Mucosa of rectum (tissue), 2 donors: ENCODE results near the gene ZNF629.

Experiments
- H3K27ac ChIP-seq, 2 donors: one replicate each; pipeline ENCODE4 v1.7.0; 2013; ENCODE audit warnings: inconsistent platforms in 2 of 2, low read depth in 2 of 2, low read length in 2 of 2
- H3K27me3 ChIP-seq, 2 donors: one replicate each; pipeline ENCODE4 v1.7.0; 2013; ENCODE audit warnings: low read length in 2 of 2; ENCODE audit not compliant: control insufficient read depth in 2 of 2, insufficient read depth in 2 of 2
- H3K36me3 ChIP-seq, 2 donors: one replicate each; pipeline ENCODE4 v1.7.0; 2013; ENCODE audit warnings: low read length in 2 of 2; ENCODE audit not compliant: control insufficient read depth in 2 of 2, insufficient read depth in 2 of 2
- H3K4me1 ChIP-seq, 2 donors: one replicate each; pipeline ENCODE4 v1.7.0; 2013; ENCODE audit warnings: low read length in 2 of 2, mild to moderate bottlenecking in 1 of 2; ENCODE audit not compliant: control insufficient read depth in 2 of 2, insufficient read depth in 2 of 2
- H3K4me3 ChIP-seq, 2 donors: one replicate each; pipeline ENCODE4 v1.7.0; 2013; ENCODE audit warnings: low read length in 2 of 2
- H3K9ac ChIP-seq, 2 donors: one replicate each; pipeline ENCODE4 v1.7.0; 2013; ENCODE audit warnings: low read length in 2 of 2, low read depth in 1 of 2, mild to moderate bottlenecking in 1 of 2
- H3K9me3 ChIP-seq, 2 donors: one replicate each; pipeline ENCODE4 v1.7.0; 2013; ENCODE audit warnings: low read length in 2 of 2; ENCODE audit not compliant: control insufficient read depth in 2 of 2
- donor health status: healthy.
- donor health status: Normal muscosa, but diverticular disease.

Gene ZNF629

GRCh38 chr16:30761427-30761927 lies 25.5 kb downstream of the ZNF629 start:
- H3K27ac ChIP-seq, result peak overlapping the region; percentile 29 to 58
- H3K9ac ChIP-seq, result peak overlapping the region; percentile 60 to 63
- H3K9me3 ChIP-seq, result no peaks in the 10 kb centered on the region
- no peaks in the 10 kb centered on the region for H3K27me3 ChIP-seq
- H3K4me3 ChIP-seq, result peak overlapping the region; percentile 84 to 99
- peaks cover 40 to 41% of the 10 kb centered on the region in 2 donors for H3K36me3 ChIP-seq
- H3K4me1 ChIP-seq, result peaks cover 24 to 26% of the 10 kb centered on the region in 2 donors

GRCh38 chr16:30760577-30761426 lies 26.2 kb downstream of the ZNF629 start:
- peaks cover 40% of the 10 kb centered on the region in 2 donors for H3K36me3 ChIP-seq
- H3K27ac ChIP-seq, result no peak overlapping the region
- peak overlapping the region in 1 of 2 donors; percentile 63 for H3K9ac ChIP-seq

GRCh38 chr16:30760001-30760559 lies 26.9 kb downstream of the ZNF629 start:
- H3K27ac ChIP-seq, result no peak overlapping the region
- H3K9ac ChIP-seq, result no peak overlapping the region
- H3K36me3 ChIP-seq, result peaks cover 34 to 35% of the 10 kb centered on the region in 2 donors
- H3K27me3 ChIP-seq, result no peaks in the 10 kb centered on the region
- H3K4me3 ChIP-seq, result no peak overlapping the region
- peaks cover 24 to 26% of the 10 kb centered on the region in 2 donors for H3K4me1 ChIP-seq
- no peaks in the 10 kb centered on the region for H3K9me3 ChIP-seq

More at GRCh38 chr16:30760577-30761426, 26.2 kb downstream of the ZNF629 start:
- H3K27me3 ChIP-seq, result no peaks in the 10 kb centered on the region
- H3K4me3 ChIP-seq, result peak overlapping the region; percentile 84 to 99
- no peaks in the 10 kb centered on the region for H3K9me3 ChIP-seq
- peaks cover 24 to 26% of the 10 kb centered on the region in 2 donors for H3K4me1 ChIP-seq

- peaks cover 24 to 26% of the 10 kb centered on the region in 2 donors for H3K4me1 ChIP-seq
Observed at GRCh38 chr16:30758988-30759491, 28.0 kb downstream of the ZNF629 start.

GRCh38 chr16:30757316-30757715 lies 29.7 kb downstream of the ZNF629 start:
- Histone ChIP-seq H3K9me3 (no peaks in the 10 kb centered on the region), H3K36me3 (peaks cover 29 to 37% of the 10 kb centered on the region in 2 donors), H3K27me3 (no peaks in the 10 kb centered on the region), H3K27ac (no peak overlapping the region), H3K9ac (no peak overlapping the region), H3K4me3 (no peak overlapping the region), H3K4me1 (peaks cover 13% of the 10 kb centered on the region in 2 donors)

More at GRCh38 chr16:30758988-30759491, 28.0 kb downstream of the ZNF629 start:
- H3K27me3 ChIP-seq, result no peaks in the 10 kb centered on the region
- H3K27ac ChIP-seq, result peak overlapping the region; percentile 34 to 42
- H3K9me3 ChIP-seq, result no peaks in the 10 kb centered on the region
- no peak overlapping the region for H3K4me3 ChIP-seq
- H3K36me3 ChIP-seq, result peaks cover 24 to 30% of the 10 kb centered on the region in 2 donors
- no peak overlapping the region for H3K9ac ChIP-seq

GRCh38 chr16:30756781-30757100 lies 30.3 kb downstream of the ZNF629 start:
- Histone ChIP-seq H3K27me3 (no peaks in the 10 kb centered on the region), H3K9me3 (no peaks in the 10 kb centered on the region), H3K36me3 (peaks cover 29 to 39% of the 10 kb centered on the region in 2 donors)

GRCh38 chr16:30755955-30756780 lies 30.8 kb downstream of the ZNF629 start:
- Histone ChIP-seq H3K4me1 (peaks cover 6 to 9% of the 10 kb centered on the region in 2 donors), H3K9me3 (no peaks in the 10 kb centered on the region), H3K4me3 (no peak overlapping the region), H3K9ac (no peak overlapping the region), H3K36me3 (peaks cover 34 to 44% of the 10 kb centered on the region in 2 donors), H3K27ac (no peak overlapping the region), H3K27me3 (no peaks in the 10 kb centered on the region)

More at GRCh38 chr16:30756781-30757100, 30.3 kb downstream of the ZNF629 start:
- Histone ChIP-seq H3K9ac (no peak overlapping the region), H3K4me3 (no peak overlapping the region), H3K4me1 (peaks cover 11 to 13% of the 10 kb centered on the region in 2 donors), H3K27ac (no peak overlapping the region)

- peaks cover 36 to 49% of the 10 kb centered on the region in 2 donors for H3K36me3 ChIP-seq
- H3K27ac ChIP-seq, result no peak overlapping the region
- no peaks in the 10 kb centered on the region for H3K9me3 ChIP-seq
- H3K9ac ChIP-seq, result no peak overlapping the region
- no peaks in the 10 kb centered on the region for H3K4me1 ChIP-seq
- H3K27me3 ChIP-seq, result no peaks in the 10 kb centered on the region
- H3K4me3 ChIP-seq, result no peak overlapping the region
Observed at GRCh38 chr16:30753596-30753995, 33.4 kb downstream of the ZNF629 start.

GRCh38 chr16:30750876-30751465 lies 36.0 kb downstream of the ZNF629 start:
- peaks cover 13 to 16% of the 10 kb centered on the region in 2 donors for H3K4me1 ChIP-seq
- no peaks in the 10 kb centered on the region for H3K27me3 ChIP-seq
- no peak overlapping the region for H3K27ac ChIP-seq
- H3K36me3 ChIP-seq, result peaks cover 21 to 36% of the 10 kb centered on the region in 2 donors
- no peak overlapping the region for H3K9ac ChIP-seq
- no peak overlapping the region for H3K4me3 ChIP-seq
- no peaks in the 10 kb centered on the region for H3K9me3 ChIP-seq
